Measurements from ENCODE around the gene CAGE1. TPM values are rescaled to one million over a fixed set of nuclear protein-coding genes. Genes with fewer than 3 reads are reported as not detected.
A peak's percentile ranks its signal among the peaks of the same experiment; 100 is the strongest.
"Not testable (repeated sequence)": the region's sequence is repeated elsewhere in the genome, so short reads cannot be mapped to it uniquely, and the experiment has no call there.

CAGE1 gene
- total RNA-seq, 2 donors from 2014 or later: 0.26 TPM; not detected in 1

- Histone ChIP-seq H3K36me3 (replicated peaks in 1 of 2; ENCODE audit: insufficient read depth in 1 of 2, low read depth in 2 of 2) (no peaks in the 10 kb centered on the region), H3K27ac (no peak overlapping the region), H3K27me3 (no peaks in the 10 kb centered on the region), H3K9me3 (no peaks in the 10 kb centered on the region), H3K4me3 (no peak overlapping the region), H3K4me1 (no peaks in the 10 kb centered on the region)
- intact Hi-C loops (cut with DNase I): no loop called here
- ATAC-seq (no peak), DNase-seq (no peak)
- 72 to 73% methylated on average over 8 to 9 of the region's 9 CpGs for WGBS, 2 donors
- TF ChIP-seq POLR2A (IDR thresholded peaks at IDR 0.05): no peak
- TF ChIP-seq, protein P1, sequence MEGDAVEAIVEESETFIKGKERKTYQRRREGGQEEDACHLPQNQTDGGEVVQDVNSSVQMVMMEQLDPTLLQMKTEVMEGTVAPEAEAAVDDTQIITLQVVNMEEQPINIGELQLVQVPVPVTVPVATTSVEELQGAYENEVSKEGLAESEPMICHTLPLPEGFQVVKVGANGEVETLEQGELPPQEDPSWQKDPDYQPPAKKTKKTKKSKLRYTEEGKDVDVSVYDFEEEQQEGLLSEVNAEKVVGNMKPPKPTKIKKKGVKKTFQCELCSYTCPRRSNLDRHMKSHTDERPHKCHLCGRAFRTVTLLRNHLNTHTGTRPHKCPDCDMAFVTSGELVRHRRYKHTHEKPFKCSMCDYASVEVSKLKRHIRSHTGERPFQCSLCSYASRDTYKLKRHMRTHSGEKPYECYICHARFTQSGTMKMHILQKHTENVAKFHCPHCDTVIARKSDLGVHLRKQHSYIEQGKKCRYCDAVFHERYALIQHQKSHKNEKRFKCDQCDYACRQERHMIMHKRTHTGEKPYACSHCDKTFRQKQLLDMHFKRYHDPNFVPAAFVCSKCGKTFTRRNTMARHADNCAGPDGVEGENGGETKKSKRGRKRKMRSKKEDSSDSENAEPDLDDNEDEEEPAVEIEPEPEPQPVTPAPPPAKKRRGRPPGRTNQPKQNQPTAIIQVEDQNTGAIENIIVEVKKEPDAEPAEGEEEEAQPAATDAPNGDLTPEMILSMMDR (IDR thresholded peaks at IDR 0.05): no peak
Observed at GRCh38 chr6:7341989-7342742, 47.4 kb downstream of the CAGE1 start.

- H3K27ac ChIP-seq: no peak overlapping the region
- H3K4me3 ChIP-seq: no peak overlapping the region
- WGBS, 2 donors: 85 to 90% methylated on average over 3 of the region's 3 CpGs
- TF ChIP-seq, protein P1 (IDR thresholded peaks at IDR 0.05): no peak
- TF ChIP-seq POLR2A (IDR thresholded peaks at IDR 0.05): no peak
- no peaks in the 10 kb centered on the region for H3K9me3 ChIP-seq
- H3K27me3 ChIP-seq: no peaks in the 10 kb centered on the region
- intact Hi-C loops (cut with DNase I): no loop called here
- DNase-seq (no peak), ATAC-seq (no peak)
- H3K36me3 ChIP-seq (replicated peaks in 1 of 2; ENCODE audit: insufficient read depth in 1 of 2, low read depth in 2 of 2): no peaks in the 10 kb centered on the region
- no peaks in the 10 kb centered on the region for H3K4me1 ChIP-seq
Observed at GRCh38 chr6:7341271-7341670, 48.3 kb downstream of the CAGE1 start.

DNA sequence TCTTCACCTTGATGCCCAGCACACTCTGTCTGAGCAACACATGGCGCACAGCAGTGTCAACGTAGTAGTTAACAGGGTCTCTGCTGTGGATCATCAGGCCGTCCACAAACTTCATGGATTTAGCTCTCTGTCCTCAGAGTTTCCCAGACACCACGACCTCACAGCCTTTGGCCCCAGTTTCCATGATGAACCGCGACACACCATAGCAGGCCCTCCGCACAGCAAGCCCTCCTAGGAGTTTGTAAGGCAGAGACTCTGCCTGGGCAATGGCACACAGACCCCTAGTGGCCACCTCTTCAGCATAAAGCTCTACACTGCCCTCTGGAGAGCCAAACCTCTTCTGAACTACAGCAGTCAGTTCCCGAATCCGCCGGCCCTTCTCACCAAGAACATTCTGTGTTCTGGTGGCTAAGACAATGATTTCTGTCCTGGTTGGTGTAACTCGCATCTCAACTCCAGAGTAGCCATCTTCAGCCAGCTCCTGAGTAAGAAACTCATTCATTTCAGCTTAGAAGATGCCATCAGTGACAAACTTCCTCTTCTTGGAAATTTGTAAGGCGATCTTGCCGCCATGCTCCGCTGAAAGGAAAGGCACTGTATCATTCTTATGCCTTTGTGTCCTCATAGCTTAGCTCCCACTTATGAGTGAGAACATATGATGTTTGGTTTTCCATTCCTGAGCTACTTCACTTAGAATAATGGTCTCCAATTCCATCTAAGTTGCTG, 50.4 kb downstream of the CAGE1 start:
- H3K4me3 ChIP-seq; intact Hi-C loops (cut with DNase I); H3K27me3 ChIP-seq; H3K9me3 ChIP-seq; ATAC-seq; H3K4me1 ChIP-seq; H3K27ac ChIP-seq; H3K36me3 ChIP-seq (replicated peaks in 1 of 2; ENCODE audit: insufficient read depth in 1 of 2, low read depth in 2 of 2): not testable (repeated sequence)
- 66 to 71% methylated on average over 14 of the region's 14 CpGs for WGBS, 2 donors
- peak in 3 of 4 donors; percentile 17 to 53 (median 49) for DNase-seq
- TF ChIP-seq, protein P1 (IDR thresholded peaks at IDR 0.05): peak in 5 of 7 experiments; percentile 7 to 64 (median 39)

- Histone ChIP-seq H3K27ac (no peak overlapping the region), H3K4me3 (no peak overlapping the region), H3K36me3 (replicated peaks in 1 of 2; ENCODE audit: insufficient read depth in 1 of 2, low read depth in 2 of 2) (no peaks in the 10 kb centered on the region), H3K4me1 (no peaks in the 10 kb centered on the region), H3K27me3 (no peaks in the 10 kb centered on the region), H3K9me3 (no peaks in the 10 kb centered on the region)
- WGBS, 2 donors: 89 to 90% methylated on average over 2 of the region's 2 CpGs
- ATAC-seq: no peak
- intact Hi-C loops (cut with DNase I): no loop called here
- TF ChIP-seq, protein P1 (IDR thresholded peaks at IDR 0.05): no peak
- no peak for TF ChIP-seq POLR2A (IDR thresholded peaks at IDR 0.05)
- DNase-seq: no peak
Observed at GRCh38 chr6:7338031-7338430, 51.5 kb downstream of the CAGE1 start.

All from body of pancreas (tissue), 4 donors.